IMR-90 (cell line): Measurements from ENCODE around the gene ENHO. TPM values are rescaled to one million over a fixed set of nuclear protein-coding genes. Genes with fewer than 3 reads are reported as not detected.

Experiments
- ATAC-seq: fragments of 200-7000 bp; cut with Tn5 transposase; 2 replicates; pipeline ENCODE4 v1.9.1; 2020; ENCODE audit warnings: low read depth, mild to moderate bottlenecking, moderate library complexity
- BruUV-seq: library from RNA; stranded (reverse); fragments of 400-500 nt; replicated peaks from 2 replicates; lab custom pipeline; 2021; lab: Mats Ljungman, UMichigan
- CTCF ChIA-PET: fragments of 300-600 bp; formaldehyde crosslinking; extraction: SDS; loops from one replicate; lab custom pipeline; 2021; ENCODE audit warnings: antibody characterized with exemption; lab: Yijun Ruan, JAX
- POLR2A ChIA-PET: fragments of 300-600 bp; sonication (Branson Sonifier 250); formaldehyde crosslinking; loops from one replicate; lab custom pipeline; 2022; ENCODE audit warnings: antibody characterized with exemption; ENCODE audit not compliant: unreplicated experiment; lab: Charles Lee
- DNase-seq: peaks from one replicate; pipeline ENCODE4 v3.0.0; 2013
- H2AFZ ChIP-seq: replicated peaks from 2 replicates; pipeline ENCODE3; 2013; ENCODE audit warnings: low read length, mild to moderate bottlenecking; ENCODE audit not compliant: poor library complexity
- H2AK5ac ChIP-seq: 2 replicates; pipeline ENCODE4 v1.6.1; 2013; ENCODE audit warnings: low read depth, low read length, inconsistent platforms
- H2AK9ac ChIP-seq: replicated peaks from 2 replicates; pipeline ENCODE3; 2013; ENCODE audit warnings: mild to moderate bottlenecking, low read depth, low read length, moderate library complexity; ENCODE audit not compliant: poor library complexity
- H2BK120ac ChIP-seq: 2 replicates; pipeline ENCODE4 v1.6.1; 2013; ENCODE audit warnings: low read depth, low read length, inconsistent platforms
- H2BK15ac ChIP-seq: 3 replicates; pipeline ENCODE4 v1.6.1; 2013; ENCODE audit warnings: low read depth, low read length, inconsistent platforms
- H2BK20ac ChIP-seq: 2 replicates; pipeline ENCODE4 v1.6.1; 2013; ENCODE audit warnings: low read depth, mild to moderate bottlenecking, inconsistent platforms, low read length, moderate library complexity
- H2BK5ac ChIP-seq: 2 replicates; pipeline ENCODE4 v1.6.1; 2013; ENCODE audit warnings: mild to moderate bottlenecking, low read depth, low read length, inconsistent platforms; ENCODE audit not compliant: poor library complexity, severe bottlenecking
- H3K14ac ChIP-seq: replicated peaks from 2 replicates; pipeline ENCODE4 v1.6.1; 2013; ENCODE audit warnings: low read depth, low read length, inconsistent platforms
- H3K18ac ChIP-seq: 2 replicates; pipeline ENCODE4 v1.6.1; 2013; ENCODE audit warnings: low read depth, low read length, control low read depth
- H3K23ac ChIP-seq: 2 replicates; pipeline ENCODE4 v1.6.1; 2013; ENCODE audit warnings: low read depth, low read length, inconsistent platforms
- H3K27ac ChIP-seq: 2 replicates; pipeline ENCODE4 v1.5.1; 2013; ENCODE audit warnings: mild to moderate bottlenecking, control low read depth, low read length; ENCODE audit not compliant: insufficient read depth
- H3K27me3 ChIP-seq: 2 replicates; pipeline ENCODE4 v1.6.1; 2013; ENCODE audit warnings: low read length; ENCODE audit not compliant: control insufficient read depth, insufficient read depth
- H3K36me3 ChIP-seq: 2 replicates; pipeline ENCODE4 v1.6.1; 2013; ENCODE audit warnings: low read length, mixed read lengths; ENCODE audit not compliant: control insufficient read depth, insufficient read depth
- H3K4ac ChIP-seq: 2 replicates; pipeline ENCODE4 v1.6.1; 2013; ENCODE audit warnings: low read depth, low read length, inconsistent platforms
- H3K4me1 ChIP-seq: 2 replicates; pipeline ENCODE4 v1.6.1; 2013; ENCODE audit warnings: low read length, mixed read lengths; ENCODE audit not compliant: control insufficient read depth, insufficient read depth
- H3K4me2 ChIP-seq: 2 replicates; pipeline ENCODE4 v1.6.1; 2013; ENCODE audit warnings: low read depth, mild to moderate bottlenecking, control low read depth, low read length, moderate library complexity
- H3K4me3 ChIP-seq: 2 replicates; pipeline ENCODE4 v1.5.1; 2013; ENCODE audit warnings: low read depth, mild to moderate bottlenecking, control low read depth, low read length, moderate library complexity; ENCODE audit not compliant: insufficient read depth
- H3K56ac ChIP-seq: 2 replicates; pipeline ENCODE4 v1.6.1; 2013; ENCODE audit warnings: low read length, inconsistent platforms; ENCODE audit not compliant: insufficient read depth; ENCODE audit errors: extremely low read depth
- H3K79me1 ChIP-seq, 2 experiments: 2 replicates each; pipeline ENCODE4 v1.6.1; 2013; ENCODE audit warnings: low read length in 2 of 2, inconsistent platforms in 1 of 2, low read depth in 1 of 2
- H3K9ac ChIP-seq: 2 replicates; pipeline ENCODE4 v1.6.1; 2013; ENCODE audit warnings: low read depth, low read length, control low read depth
- H3K9me1 ChIP-seq: 2 replicates; pipeline ENCODE4 v1.6.1; 2013; ENCODE audit warnings: low read length, inconsistent platforms; ENCODE audit not compliant: insufficient read depth
- H3K9me3 ChIP-seq: 2 replicates; pipeline ENCODE4 v1.6.1; 2013; ENCODE audit warnings: low read length; ENCODE audit not compliant: control insufficient read depth, insufficient read depth
- H4K20me1 ChIP-seq: 2 replicates; pipeline ENCODE4 v1.6.1; 2013; ENCODE audit warnings: low read length, inconsistent platforms; ENCODE audit not compliant: insufficient read depth
- H4K5ac ChIP-seq: 2 replicates; pipeline ENCODE4 v1.6.1; 2013; ENCODE audit warnings: mild to moderate bottlenecking, low read depth, low read length, control low read depth
- H4K8ac ChIP-seq, 2 experiments: 2 replicates each; pipeline ENCODE4 v1.6.1; 2013; ENCODE audit warnings: low read depth in 2 of 2, low read length in 2 of 2, control low read depth in 1 of 2, inconsistent platforms in 1 of 2
- H4K91ac ChIP-seq: 2 replicates; pipeline ENCODE4 v1.6.1; 2013; ENCODE audit warnings: low read depth, low read length, inconsistent platforms; ENCODE audit not compliant: insufficient read depth
- BHLHE40 ChIP-seq: fragments of 150-350 bp; IDR thresholded peaks from 2 replicates; pipeline ENCODE4 v1.6.1; 2016; ENCODE audit warnings: mild to moderate bottlenecking, low read depth, low read length
- CTCF ChIP-seq: conservative IDR thresholded peaks from 2 replicates; pipeline ENCODE4 v1.5.1; 2012; ENCODE audit warnings: mild to moderate bottlenecking, low read depth, low read length, improper control_type of control experiment
- WGBS, 2 experiments: methylation state at CpG; one replicate each; pipeline versions ENCODE4 v1.1.5 to v1.1.7; 2013; ENCODE audit warnings: missing lambda C conversion rate in 2 of 2; ENCODE audit not compliant: insufficient read length in 1 of 2; ENCODE audit errors: extremely low coverage in 2 of 2; 5-methylcytosine and 5-hydroxymethylcytosine counted together
- dilution Hi-C: fragments of 300-500 bp; cut with HindIII; formaldehyde crosslinking; loops from one replicate; pipeline ENCODE4 v1.14.3; 2018; ENCODE audit warnings: low sequenced_read_pairs; ENCODE audit not compliant: unreplicated experiment
- in situ Hi-C: fragments of 300-500 bp; cut with MboI; formaldehyde crosslinking; loops from 3 replicates; pipeline ENCODE4 v1.14.3; 2019; ENCODE audit warnings: low sequenced_read_pairs, inconsistent platforms, mixed read lengths
- intact Hi-C: fragments of 100-400 bp; cut with micrococcal nuclease; formaldehyde crosslinking; loops from 2 replicates; pipeline ENCODE4 v1.10.0; 2022
- polyA plus RNA-seq, 3 experiments: library from polyadenylated mRNA; depleted of rRNA; stranded (reverse); fragments of >200 nt; gene quantifications; 2 replicates each; pipeline ENCODE4 v1.2.3, GENCODE V29; 2012; ENCODE audit warnings: low replicate concordance in 1 of 3
- total RNA-seq: library from RNA; depleted of rRNA; stranded (reverse); fragments of >200 nt; gene quantifications from 2 replicates; pipeline ENCODE4 v1.2.3, GENCODE V29; 2012

Gene ENHO
- total and polyA plus RNA-seq, 2 of the 4 experiments (the other 2 are of a cell fraction), result not detected

DNA sequence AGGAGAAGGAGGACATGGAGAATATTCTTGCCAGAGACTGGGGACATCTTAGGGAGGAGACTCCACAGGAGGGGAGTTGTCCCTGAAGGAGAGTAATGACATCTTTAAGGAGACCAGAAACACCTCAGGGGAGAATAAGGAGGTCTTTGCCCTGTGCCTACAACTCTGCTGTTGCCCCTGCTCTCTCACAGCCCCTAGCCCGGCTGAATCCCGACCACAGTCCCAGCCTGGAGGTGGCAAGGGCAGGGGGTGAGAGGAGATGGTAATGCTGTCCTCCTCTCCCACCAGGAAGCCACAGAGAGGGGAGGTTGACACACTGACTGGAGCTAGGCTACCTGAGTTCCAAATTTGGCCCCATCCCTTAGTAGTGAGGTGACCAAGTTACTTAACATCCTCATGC, 30.2 kb upstream of the ENHO start:
- dilution Hi-C loops, result no loop called here
- Histone ChIP-seq H3K9me3 (no peaks in the 10 kb centered on the region), H3K9me1 (no peaks in the 10 kb centered on the region), H3K4me2 (no peak overlapping the region), H3K18ac (no peak overlapping the region), H2AK5ac (no peak overlapping the region), H2AK9ac (no peak overlapping the region), H3K36me3 (no peaks in the 10 kb centered on the region), H3K27ac (no peak overlapping the region), H3K9ac (no peak overlapping the region), H3K4me3 (no peak overlapping the region), H4K8ac (no peak overlapping the region), H4K91ac (no peak overlapping the region), H3K27me3 (peaks cover 54% of the 10 kb centered on the region), H2AFZ (no peak overlapping the region), H2BK20ac (no peak overlapping the region), H4K5ac (no peak overlapping the region), H2BK15ac (no peak overlapping the region), H3K4ac (no peak overlapping the region), H3K4me1 (no peaks in the 10 kb centered on the region), H3K23ac (no peak overlapping the region), H2BK120ac (no peak overlapping the region), H4K20me1 (no peaks in the 10 kb centered on the region), H2BK5ac (no peak overlapping the region), H3K14ac (no peak overlapping the region), H3K56ac (no peak overlapping the region), H3K79me1 (no peaks in the 10 kb centered on the region)
- CTCF ChIA-PET, result no interaction called here
- ATAC-seq (no peak), DNase-seq (no peak)
- no TSS peak for BruUV-seq
- TF ChIP-seq BHLHE40 (no peak), CTCF (no peak)
- in situ Hi-C loops, result loop anchor here (5.0 kb wide), 1 partner anchor 44 kb away; no protein-coding TSS in a partner anchor
- no CpG with 5 or more reads among the region's 2 CpGs for WGBS, 2 experiments
- POLR2A ChIA-PET, result no interaction called here
- intact Hi-C loops, result no loop called here
